Measurements from ENCODE around the gene HSPA1L.

GRCh38 chr6:31847276-31847978 lies 32.3 kb upstream of the HSPA1L start:
- TF ChIP-seq CTCF (IDR thresholded peaks at IDR 0.05): no peak
- TF ChIP-seq EZH2 (IDR thresholded peaks at IDR 0.05; ENCODE audit: borderline replicate concordance, insufficient read depth, low read depth, low read length, poor library complexity, severe bottlenecking): no peak
